ENCODE measurements around the gene MERTK. TPM values are rescaled to one million over a fixed set of nuclear protein-coding genes. Genes with fewer than 3 reads are reported as not detected.
A peak's percentile ranks its signal among the peaks of the same experiment; 100 is the strongest.

Gene MERTK
- total RNA-seq, 4 donors from 2014 or later: 10.8 to 28.6 (median 11.6) TPM

DNA sequence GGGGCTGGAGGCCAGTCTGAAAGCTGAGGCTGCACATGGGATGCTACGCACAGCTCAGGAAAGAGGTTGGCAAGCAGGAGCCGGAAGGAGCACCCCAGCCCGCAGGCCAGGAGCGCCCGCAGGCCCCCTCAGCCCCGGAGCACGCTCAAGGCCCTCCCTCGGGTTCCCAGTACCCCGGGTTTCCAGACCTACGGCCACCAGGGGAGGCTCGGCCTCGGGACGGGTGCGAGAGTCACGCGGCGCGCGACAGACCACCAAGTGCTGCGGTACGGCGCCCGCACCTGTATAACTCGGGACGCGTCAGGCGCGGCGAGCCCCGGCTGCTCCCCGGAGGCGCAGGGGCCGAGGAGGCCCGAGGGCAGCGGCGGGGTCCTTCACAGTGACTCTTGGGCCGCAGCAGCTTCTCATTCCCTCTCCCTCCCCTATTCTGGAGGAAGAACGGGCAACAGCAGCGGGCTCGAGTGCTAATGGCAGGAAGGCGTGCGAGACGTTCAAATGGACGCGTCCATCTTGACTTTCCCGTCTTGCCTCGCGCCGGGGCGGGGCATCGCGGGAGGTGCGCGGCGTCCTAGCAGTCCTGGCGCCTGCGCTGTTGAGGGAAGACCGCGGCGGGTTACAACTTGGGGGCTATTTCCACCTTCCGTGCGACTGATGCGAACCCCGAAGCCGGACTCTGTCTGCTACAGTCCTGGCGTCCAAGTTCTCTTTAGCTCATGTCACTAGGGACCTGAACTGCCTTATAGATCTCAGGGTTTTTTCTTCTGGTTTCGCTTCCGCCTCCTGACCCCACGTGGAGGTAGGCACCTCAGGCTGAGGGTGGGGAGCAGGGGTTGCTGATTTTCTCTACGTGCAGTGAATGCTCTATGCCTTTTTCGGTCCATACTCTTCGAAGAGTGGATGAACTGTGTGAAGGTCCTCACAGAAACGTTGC lies 14.5 kb upstream of the MERTK start, which contains the start of gene ANAPC1:
Gene ANAPC1 (minus strand): TSS at position 533 of the 931 bp plus-strand sequence. CDS start 3,368 bp downstream, outside the sequence.
- H3K27me3 ChIP-seq: no peaks in the 10 kb centered on the region
- H3K9me3 ChIP-seq: no peaks in the 10 kb centered on the region
- in situ Hi-C loops (cut with MboI; ENCODE audit: low pct_ligation_motif_present in 1 of 4, low pct_unique_long_range_greater_than_20kb in 1 of 4, low sequenced_read_pairs in 3 of 4): loop anchor here in 1 of 4 donors (10.0 kb wide), 1 partner anchor 161 kb away; no protein-coding TSS in a partner anchor
- H3K36me3 ChIP-seq: no peaks in the 10 kb centered on the region
- H3K4me1 ChIP-seq: peaks cover 0 to 20% (median 7%) of the 10 kb centered on the region in 4 donors
- DNase-seq: peak; percentile 86
- peak within 1 kb of the TSS; percentile 63 to 100 (median 81) for H3K4me3 ChIP-seq
- WGBS, 2 donors (ENCODE audit: low coverage in 1 of 2): 0% methylated on average over 4 to 48 of the region's 73 CpGs
- intact Hi-C loops (cut with DNase I; ENCODE audit: low total_unique reads): no loop called here
- H3K27ac ChIP-seq: peak within 1 kb of the TSS; percentile 84 to 92 (median 86)
- TF ChIP-seq, protein P1, sequence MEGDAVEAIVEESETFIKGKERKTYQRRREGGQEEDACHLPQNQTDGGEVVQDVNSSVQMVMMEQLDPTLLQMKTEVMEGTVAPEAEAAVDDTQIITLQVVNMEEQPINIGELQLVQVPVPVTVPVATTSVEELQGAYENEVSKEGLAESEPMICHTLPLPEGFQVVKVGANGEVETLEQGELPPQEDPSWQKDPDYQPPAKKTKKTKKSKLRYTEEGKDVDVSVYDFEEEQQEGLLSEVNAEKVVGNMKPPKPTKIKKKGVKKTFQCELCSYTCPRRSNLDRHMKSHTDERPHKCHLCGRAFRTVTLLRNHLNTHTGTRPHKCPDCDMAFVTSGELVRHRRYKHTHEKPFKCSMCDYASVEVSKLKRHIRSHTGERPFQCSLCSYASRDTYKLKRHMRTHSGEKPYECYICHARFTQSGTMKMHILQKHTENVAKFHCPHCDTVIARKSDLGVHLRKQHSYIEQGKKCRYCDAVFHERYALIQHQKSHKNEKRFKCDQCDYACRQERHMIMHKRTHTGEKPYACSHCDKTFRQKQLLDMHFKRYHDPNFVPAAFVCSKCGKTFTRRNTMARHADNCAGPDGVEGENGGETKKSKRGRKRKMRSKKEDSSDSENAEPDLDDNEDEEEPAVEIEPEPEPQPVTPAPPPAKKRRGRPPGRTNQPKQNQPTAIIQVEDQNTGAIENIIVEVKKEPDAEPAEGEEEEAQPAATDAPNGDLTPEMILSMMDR (IDR thresholded peaks at IDR 0.05): peak in 1 of 5 experiments; percentile 22
- TF ChIP-seq POLR2A (IDR thresholded peaks at IDR 0.05) (peak; percentile 56), EP300 (IDR thresholded peaks at IDR 0.05; ENCODE audit: low read depth) (no peak), POLR2AphosphoS5 (IDR thresholded peaks at IDR 0.05) (peak; percentile 66 to 74 (median 67))

DNA sequence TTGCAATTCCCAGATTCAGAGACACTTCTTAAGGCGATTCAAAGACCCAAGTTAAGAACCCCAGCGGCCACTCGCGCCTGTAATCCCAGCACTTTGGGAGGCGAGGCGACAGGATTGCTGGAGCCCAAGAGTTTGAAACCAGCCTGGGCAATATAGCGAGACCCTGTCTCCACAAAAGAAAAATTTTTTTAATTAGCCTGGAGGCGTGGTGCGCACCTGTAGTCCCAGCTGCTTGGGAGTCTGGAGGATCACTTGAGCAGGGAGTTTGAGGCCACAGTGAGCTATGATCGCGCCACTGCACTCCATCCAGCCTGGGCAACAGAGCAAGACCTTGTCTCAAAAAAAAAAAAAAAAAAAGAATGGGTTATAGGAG lies 13.8 kb upstream of the MERTK start:
- TF ChIP-seq, protein P1 (IDR thresholded peaks at IDR 0.05): peak in 1 of 5 experiments; percentile 20
- TF ChIP-seq POLR2AphosphoS5 (IDR thresholded peaks at IDR 0.05): no peak
- 5 to 18% methylated on average over 2 to 11 of the region's 11 CpGs for WGBS, 2 donors (ENCODE audit: low coverage in 1 of 2)
- Histone ChIP-seq H3K9me3 (no peaks in the 10 kb centered on the region), H3K4me1 (peaks cover 0 to 20% (median 7%) of the 10 kb centered on the region in 4 donors), H3K27me3 (no peaks in the 10 kb centered on the region), H3K36me3 (no peaks in the 10 kb centered on the region), H3K27ac (peak overlapping the region; percentile 84 to 92 (median 86)), H3K4me3 (peak overlapping the region; percentile 63 to 100 (median 81))
- in situ Hi-C loops (cut with MboI; ENCODE audit: low pct_ligation_motif_present in 1 of 4, low pct_unique_long_range_greater_than_20kb in 1 of 4, low sequenced_read_pairs in 3 of 4): loop anchor here in 1 of 4 donors (10.0 kb wide), 1 partner anchor 160 kb away; no protein-coding TSS in a partner anchor
- intact Hi-C loops (cut with DNase I; ENCODE audit: low total_unique reads): no loop called here
- no peak for DNase-seq

DNA sequence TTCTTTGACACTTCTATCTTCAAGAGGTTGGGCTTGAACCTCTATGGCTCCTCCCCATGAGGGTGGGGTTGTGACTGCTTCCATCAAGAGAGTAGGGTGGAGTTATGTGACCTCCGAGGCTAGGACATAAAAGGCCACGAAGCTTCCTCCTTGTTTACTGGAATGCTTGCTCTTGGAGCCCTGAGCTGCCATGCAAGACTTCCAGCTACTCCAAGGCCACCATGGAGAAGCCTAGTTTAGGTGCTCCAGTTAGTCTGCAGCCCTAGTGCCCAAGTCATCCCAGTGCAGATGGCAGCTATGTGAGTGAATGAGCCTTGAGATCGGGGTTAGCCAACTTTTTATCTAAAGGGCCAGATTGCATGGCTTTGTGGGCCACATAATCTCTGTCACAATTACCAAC lies 2.4 kb upstream of the MERTK start:
- Histone ChIP-seq H3K36me3 (no peaks in the 10 kb centered on the region), H3K27ac (no peak overlapping the region), H3K9me3 (no peaks in the 10 kb centered on the region), H3K4me3 (no peak overlapping the region), H3K27me3 (peaks cover 12% of the 10 kb centered on the region), H3K4me1 (peaks cover 0 to 26% (median 16%) of the 10 kb centered on the region in 4 donors)
- peak; percentile 30 for DNase-seq
- 44% methylated on average over 3 of the region's 3 CpGs; no CpG with 5 or more reads in 1 of the 2 donors for WGBS, 2 donors (ENCODE audit: low coverage in 1 of 2)
- TF ChIP-seq POLR2AphosphoS5 (IDR thresholded peaks at IDR 0.05): peak in 1 of 3 donors; percentile 32
- TF ChIP-seq, protein P1 (IDR thresholded peaks at IDR 0.05): no peak
- intact Hi-C loops (cut with DNase I; ENCODE audit: low total_unique reads) (loop anchor here (5.0 kb wide), 1 partner anchor 151 kb away; no protein-coding TSS in a partner anchor), in situ Hi-C loops (cut with MboI; ENCODE audit: low pct_ligation_motif_present in 1 of 4, low pct_unique_long_range_greater_than_20kb in 1 of 4, low sequenced_read_pairs in 3 of 4) (loop anchor here in 1 of 4 donors (10.0 kb wide), 1 partner anchor 159 kb away; the partner anchor contains the start of gene TMEM87B)

DNA sequence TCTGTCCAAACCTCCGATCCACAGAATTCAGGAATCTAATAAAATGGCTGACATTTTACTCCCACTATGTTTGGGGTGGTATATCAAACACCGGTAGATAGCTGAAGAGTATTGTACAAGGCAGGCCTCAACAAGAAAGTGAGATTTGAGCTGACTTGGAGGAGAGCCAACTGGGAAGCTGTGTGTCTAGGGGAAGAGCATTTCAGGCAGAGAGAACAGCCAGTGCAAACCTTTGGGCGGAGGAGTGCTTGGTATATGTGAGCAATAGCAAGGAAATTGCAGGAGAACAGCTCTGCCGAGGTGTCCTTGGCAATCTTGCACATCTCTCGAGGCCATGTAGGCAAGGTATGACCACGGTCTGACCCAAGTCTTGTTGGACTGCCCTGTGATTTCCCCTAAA lies 1.8 kb upstream of the MERTK start:
- Histone ChIP-seq H3K27me3 (peaks cover 12% of the 10 kb centered on the region), H3K27ac (no peak overlapping the region), H3K4me1 (peaks cover 0 to 30% (median 16%) of the 10 kb centered on the region in 4 donors), H3K9me3 (no peaks in the 10 kb centered on the region), H3K36me3 (no peaks in the 10 kb centered on the region), H3K4me3 (no peak overlapping the region)
- intact Hi-C loops (cut with DNase I; ENCODE audit: low total_unique reads) (loop anchor here (5.0 kb wide), 1 partner anchor 151 kb away; no protein-coding TSS in a partner anchor), in situ Hi-C loops (cut with MboI; ENCODE audit: low pct_ligation_motif_present in 1 of 4, low pct_unique_long_range_greater_than_20kb in 1 of 4, low sequenced_read_pairs in 3 of 4) (loop anchor here in 1 of 4 donors (10.0 kb wide), 1 partner anchor 158 kb away; the partner anchor contains the start of gene TMEM87B)
- DNase-seq: no peak
- TF ChIP-seq EP300 (IDR thresholded peaks at IDR 0.05; ENCODE audit: low read depth) (no peak), POLR2AphosphoS5 (IDR thresholded peaks at IDR 0.05) (no peak), POLR2A (IDR thresholded peaks at IDR 0.05) (no peak)
- TF ChIP-seq, protein P1 (IDR thresholded peaks at IDR 0.05): no peak
- 87 to 91% methylated on average over 3 to 6 of the region's 6 CpGs for WGBS, 2 donors (ENCODE audit: low coverage in 1 of 2)
